Measurements from ENCODE around the gene PCDH9.

DNA sequence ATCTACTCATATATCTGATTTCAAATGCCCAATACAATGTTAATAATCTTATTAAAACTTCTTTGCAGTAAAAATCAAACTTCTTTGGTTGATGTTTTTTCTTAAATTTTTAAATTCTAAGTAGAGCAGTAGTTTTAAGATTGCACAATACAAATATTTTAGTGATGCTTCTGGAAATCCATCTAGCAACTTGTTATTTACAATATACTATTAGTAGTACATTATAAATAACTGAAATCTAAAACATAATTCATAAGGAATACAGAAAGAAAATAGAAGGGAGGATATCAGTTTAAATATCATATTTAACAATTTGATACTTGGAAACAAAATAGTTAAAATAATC is 569.7 kb downstream of the PCDH9 start:
- TF ChIP-seq EZH2 (IDR thresholded peaks at IDR 0.05): no peak
- no peak for TF ChIP-seq POLR2AphosphoS5 (IDR thresholded peaks at IDR 0.05; ENCODE audit: borderline replicate concordance, low read depth, low read length)
- no peak for TF ChIP-seq FOXP2 (optimal IDR thresholded peaks at IDR 0.05; ENCODE audit: control extremely low read depth, extremely low read length, insufficient read depth)
